Fibroblast of lung (primary cell): Measurements from ENCODE around the gene LMO7. TPM values are rescaled to one million over a fixed set of nuclear protein-coding genes. Genes with fewer than 3 reads are reported as not detected.

Source experiments
- DNase-seq, 2 donors: peaks; one replicate each; pipeline versions ENCODE4 v3.0.0 to v3.0.0-alpha.2; 2010; ENCODE audit warnings: low read depth in 2 of 2
- H2AFZ ChIP-seq: 2 replicates; pipeline ENCODE4 v1.5.1; 2012; ENCODE audit warnings: low read length, control low read depth, inconsistent platforms
- H3K27ac ChIP-seq: 2 replicates; pipeline ENCODE4 v1.5.1; 2011; ENCODE audit warnings: low read length, control low read depth; ENCODE audit not compliant: insufficient read depth
- H3K27me3 ChIP-seq: 2 replicates; pipeline ENCODE4 v1.5.1; 2011; ENCODE audit warnings: mild to moderate bottlenecking, low read length; ENCODE audit not compliant: control insufficient read depth, insufficient read depth
- H3K36me3 ChIP-seq: 2 replicates; pipeline ENCODE4 v1.5.1; 2011; ENCODE audit warnings: low read length; ENCODE audit not compliant: control insufficient read depth, insufficient read depth
- H3K4me1 ChIP-seq: 2 replicates; pipeline ENCODE4 v1.5.1; 2011; ENCODE audit warnings: low read length; ENCODE audit not compliant: control insufficient read depth, insufficient read depth; ENCODE audit errors: extremely low read depth
- H3K4me2 ChIP-seq: 2 replicates; pipeline ENCODE4 v1.5.1; 2011; ENCODE audit warnings: low read length, control low read depth; ENCODE audit not compliant: insufficient read depth; ENCODE audit errors: extremely low read depth
- H3K4me3 ChIP-seq, 4 experiments: fragments of 200-600 bp in 1 of 4; sonication (generic) in 1 of 4; replicated peaks in 1 of 4; 2 replicates each; pipeline ENCODE4 v1.5.1; 2011 to 2016; ENCODE audit warnings: low read length in 4 of 4, low read depth in 3 of 4, mild to moderate bottlenecking in 3 of 4, control low read depth in 2 of 4, inconsistent platforms in 1 of 4, mixed read lengths in 1 of 4; ENCODE audit not compliant: insufficient read depth in 1 of 4; ENCODE audit errors: control extremely low read depth in 1 of 4
- H3K79me2 ChIP-seq: 2 replicates; pipeline ENCODE4 v1.5.1; 2012; ENCODE audit warnings: mild to moderate bottlenecking, low read length, inconsistent platforms; ENCODE audit not compliant: control insufficient read depth, insufficient read depth
- H3K9ac ChIP-seq: 2 replicates; pipeline ENCODE4 v1.5.1; 2011; ENCODE audit warnings: mild to moderate bottlenecking, low read length, control low read depth; ENCODE audit not compliant: insufficient read depth
- H3K9me3 ChIP-seq: 2 replicates; pipeline ENCODE4 v1.5.1; 2012; ENCODE audit warnings: low read depth, low read length; ENCODE audit not compliant: control insufficient read depth, insufficient read depth
- H4K20me1 ChIP-seq: 2 replicates; pipeline ENCODE4 v1.5.1; 2011; ENCODE audit warnings: low read length; ENCODE audit not compliant: control insufficient read depth, insufficient read depth; ENCODE audit errors: extremely low read depth
- CTCF ChIP-seq, 2 donors: IDR thresholded peaks in 1 of 2; conservative IDR thresholded peaks in 1 of 2; 1 replicate in 1 of 2; 2 replicates in 1 of 2; pipeline ENCODE4 v1.5.1; 2011 to 2012; ENCODE audit warnings: low read length in 2 of 2, control low read depth in 1 of 2, inconsistent platforms in 1 of 2, low read depth in 1 of 2, mild to moderate bottlenecking in 1 of 2
- EZH2 ChIP-seq: IDR thresholded peaks from 2 replicates; pipeline ENCODE4 v1.5.1; 2012; ENCODE audit warnings: low read length, control low read depth, mild to moderate bottlenecking; ENCODE audit errors: missing control alignments
- polyA plus RNA-seq, 2 donors: library from polyadenylated mRNA; depleted of rRNA in 1 of 2; stranded (reverse) in 1 of 2; unstranded in 1 of 2; fragments of >200 nt; gene quantifications; 2 replicates each; pipeline ENCODE4 v1.2.1, GENCODE V29; 2011 to 2012; ENCODE audit warnings: missing spikeins in 1 of 2
- total RNA-seq: library from RNA; depleted of rRNA; stranded (reverse); fragments of >200 nt; gene quantifications from 2 replicates; pipeline ENCODE4 v1.2.1, GENCODE V29; 2014

The LMO7 gene
- total and polyA plus RNA-seq, 2 donors (not counting 1 experiment from before 2014, with no cell fraction given): 71.9 to 226 TPM

- no peak for DNase-seq
- no peaks in the 10 kb centered on the region for H4K20me1 ChIP-seq
Measured at GRCh38 chr13:75782985-75783384, 146.9 kb downstream of the LMO7 start.

GRCh38 chr13:75784003-75784402 is 147.9 kb downstream of the LMO7 start:
- DNase-seq: no peak
- Histone ChIP-seq H3K79me2 (peaks cover 59% of the 10 kb centered on the region), H3K36me3 (no peaks in the 10 kb centered on the region), H2AFZ (no peak overlapping the region), H3K4me1 (peaks cover 13% of the 10 kb centered on the region), H4K20me1 (no peaks in the 10 kb centered on the region), H3K9me3 (no peaks in the 10 kb centered on the region), H3K9ac (no peak overlapping the region), H3K4me2 (no peak overlapping the region), H3K4me3 (no peak overlapping the region), H3K27ac (no peak overlapping the region), H3K27me3 (no peaks in the 10 kb centered on the region)
- TF ChIP-seq EZH2: no peak
- no peak for TF ChIP-seq CTCF (conservative IDR thresholded peaks at IDR 0.05 in 1 of 2, IDR thresholded peaks at IDR 0.05 in 1 of 2; ENCODE audit: low read depth in 1 of 2, low read length in 2 of 2)

More at GRCh38 chr13:75782985-75783384, 146.9 kb downstream of the LMO7 start:
- H2AFZ ChIP-seq: no peak overlapping the region
- no peaks in the 10 kb centered on the region for H3K9me3 ChIP-seq
- no peak overlapping the region for H3K27ac ChIP-seq
- peaks cover 61% of the 10 kb centered on the region for H3K79me2 ChIP-seq
- TF ChIP-seq CTCF (conservative IDR thresholded peaks at IDR 0.05 in 1 of 2, IDR thresholded peaks at IDR 0.05 in 1 of 2; ENCODE audit: low read depth in 1 of 2, low read length in 2 of 2) (no peak), EZH2 (no peak)
- H3K4me2 ChIP-seq: no peak overlapping the region
- H3K27me3 ChIP-seq: no peaks in the 10 kb centered on the region
- no peaks in the 10 kb centered on the region for H3K36me3 ChIP-seq
- H3K9ac ChIP-seq: no peak overlapping the region
- no peak overlapping the region for H3K4me3 ChIP-seq
- H3K4me1 ChIP-seq: peaks cover 9% of the 10 kb centered on the region

GRCh38 chr13:75785130-75785529 is 149.0 kb downstream of the LMO7 start:
- H3K79me2 ChIP-seq: peaks cover 64% of the 10 kb centered on the region
- no peak overlapping the region for H2AFZ ChIP-seq
- H3K27ac ChIP-seq: no peak overlapping the region
- no peaks in the 10 kb centered on the region for H3K9me3 ChIP-seq
- TF ChIP-seq EZH2 (no peak), CTCF (conservative IDR thresholded peaks at IDR 0.05 in 1 of 2, IDR thresholded peaks at IDR 0.05 in 1 of 2; ENCODE audit: low read depth in 1 of 2, low read length in 2 of 2) (no peak)
- no peaks in the 10 kb centered on the region for H3K36me3 ChIP-seq
- no peak overlapping the region for H3K4me3 ChIP-seq
- H4K20me1 ChIP-seq: no peaks in the 10 kb centered on the region
- peak; percentile 37 to 55 for DNase-seq
- peaks cover 22% of the 10 kb centered on the region for H3K4me1 ChIP-seq
- no peaks in the 10 kb centered on the region for H3K27me3 ChIP-seq
- H3K4me2 ChIP-seq: no peak overlapping the region
- H3K9ac ChIP-seq: no peak overlapping the region
